NCI-H1417 treated with DMSO at 0.1 percent for 48 hours (cell line): ENCODE data around the gene LZTR1.
"Not testable (repeated sequence)": the region's sequence is repeated elsewhere in the genome, so short reads cannot be mapped to it uniquely, and the experiment has no call there.

ENCODE experiments used
- DNase-seq: peaks from one replicate; lab custom pipeline; 2025; lab: John Stamatoyannopoulos, UW

LZTR1 gene

DNA sequence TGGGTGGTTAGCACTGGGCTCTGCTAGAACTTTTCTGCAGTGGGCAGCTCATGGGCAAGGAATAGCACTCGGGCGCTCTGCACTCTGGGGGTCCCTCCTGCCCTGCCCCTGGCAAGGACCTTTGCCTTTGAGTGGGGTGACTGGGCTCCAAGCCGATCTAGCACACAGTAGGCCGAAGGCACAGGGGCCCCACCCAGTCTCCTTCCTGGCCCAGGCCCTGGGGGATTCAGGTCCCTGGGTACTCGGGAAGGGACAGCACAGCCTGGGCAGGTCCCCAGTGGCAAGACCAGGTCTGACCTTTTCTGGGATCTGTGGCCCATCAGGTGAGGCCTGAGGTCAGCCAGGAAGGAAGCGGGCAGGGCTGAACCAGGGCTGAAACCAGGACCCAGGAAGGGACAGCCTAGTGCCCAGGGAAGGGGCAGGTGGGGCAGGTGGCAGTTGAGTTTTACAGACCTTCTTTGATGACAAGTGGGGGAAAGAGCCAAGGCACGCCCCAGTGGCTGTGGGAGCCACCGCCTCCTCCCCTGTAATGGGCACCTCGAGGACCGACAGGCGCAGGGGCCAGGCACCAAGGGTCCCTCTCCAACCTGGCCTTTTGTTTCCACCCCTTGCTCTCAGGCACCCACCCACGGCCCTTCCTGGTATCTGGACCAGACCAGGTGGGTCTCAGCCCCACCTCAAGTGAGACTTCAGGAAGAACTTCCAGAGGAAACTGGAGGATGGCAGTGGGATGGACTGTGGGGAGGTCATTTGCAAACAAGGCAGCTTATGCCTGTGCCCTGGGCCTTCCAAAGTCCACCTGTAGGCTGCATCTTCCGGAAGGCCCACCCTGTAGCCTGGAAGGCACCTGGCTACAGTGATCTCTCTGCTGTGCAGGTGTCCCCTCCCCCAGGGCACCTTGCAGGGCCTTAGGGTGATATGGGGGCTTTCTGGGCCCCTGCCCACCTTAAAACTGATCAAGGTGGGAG is 15.9 kb upstream of the LZTR1 start:
- DNase-seq: no peak

DNA sequence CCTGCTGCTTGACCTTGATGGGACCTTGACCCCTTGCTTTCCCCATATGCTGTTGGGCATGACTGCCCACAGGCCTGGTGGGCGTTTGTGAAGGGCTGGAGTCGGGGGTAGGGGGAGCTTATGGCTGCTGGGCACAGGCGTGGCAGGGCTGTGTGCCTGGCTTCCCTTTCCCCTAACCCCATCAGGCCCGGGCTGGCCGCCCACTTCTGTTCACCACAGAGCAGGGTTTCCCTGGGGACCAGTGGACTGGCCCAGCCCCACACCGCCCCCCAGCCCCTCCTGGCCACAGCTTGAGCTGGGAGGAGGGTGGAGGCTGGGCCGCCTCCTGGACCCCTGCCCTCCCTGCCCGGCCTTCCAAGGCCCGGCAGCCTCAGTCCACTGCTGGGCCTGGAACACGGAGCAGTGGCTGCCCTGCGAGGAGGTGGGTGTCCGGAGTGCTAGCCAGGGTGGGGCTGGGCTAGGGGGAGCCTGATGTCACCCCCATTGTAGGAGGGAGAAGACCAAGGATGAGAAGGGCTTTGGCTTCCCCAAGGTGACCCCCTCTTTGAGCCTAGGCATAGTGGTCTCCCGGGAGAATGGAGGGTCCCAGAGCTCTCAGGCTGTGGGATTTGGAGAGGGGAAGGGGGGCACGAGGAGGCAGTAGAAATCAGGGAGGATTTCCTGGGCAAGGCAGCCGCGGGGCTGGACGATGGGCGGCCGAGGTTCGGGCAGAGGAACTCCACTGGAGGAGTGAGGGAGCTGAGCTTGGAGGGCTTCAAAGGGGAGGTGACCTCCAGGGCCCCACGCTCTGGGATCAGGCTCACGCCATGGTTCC is 15.0 kb upstream of the LZTR1 start, which contains the start of gene AIFM3:
AIFM3 (plus strand) TSS at position 373 of the 814 bp plus-strand sequence. CDS start 690 bp downstream, outside the sequence.
- DNase-seq: no peak

- DNase-seq: no peak
Observed at GRCh38 chr22:20967697-20968211, 14.3 kb upstream of the LZTR1 start.

- DNase-seq: no peak
Observed at GRCh38 chr22:20968281-20968977, 13.7 kb upstream of the LZTR1 start.

DNA sequence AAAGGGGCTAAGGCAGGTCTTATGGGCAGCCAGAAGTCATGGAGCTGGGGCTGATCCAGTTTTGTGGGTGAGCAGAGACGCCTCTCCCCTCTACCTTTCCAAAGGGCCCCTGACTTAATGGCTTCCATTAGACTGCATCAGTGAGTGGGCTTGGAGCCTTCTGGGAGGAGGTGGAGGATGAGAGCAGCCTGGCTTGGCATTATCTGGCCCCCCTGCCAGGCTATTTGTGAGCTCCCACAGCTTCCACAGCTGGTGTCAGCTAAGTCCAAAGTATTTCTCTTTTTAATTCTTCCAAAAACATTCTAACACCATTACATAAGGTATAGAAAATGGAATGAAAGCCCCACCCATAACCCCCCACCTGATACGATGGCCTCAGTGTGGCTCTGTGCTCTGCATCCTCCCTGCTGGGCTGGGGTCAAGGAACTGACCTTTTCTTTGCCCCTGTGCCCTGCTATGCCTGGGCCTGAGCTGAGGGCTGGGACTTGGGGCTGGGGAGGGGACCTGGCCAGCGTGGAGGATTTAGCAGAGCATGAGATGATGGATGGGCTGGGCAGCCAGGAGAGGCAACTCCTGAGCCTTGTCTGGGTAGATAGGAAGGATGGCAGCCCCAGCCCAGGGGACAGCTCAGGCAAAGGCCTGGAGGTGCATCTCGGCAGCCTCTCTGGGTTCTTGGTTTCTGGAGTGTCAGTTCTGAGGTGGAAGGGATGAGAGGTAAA is 11.0 kb upstream of the LZTR1 start:
- DNase-seq: no peak

- not testable (repeated sequence) for DNase-seq
Observed at GRCh38 chr22:20972014-20972694, 9.9 kb upstream of the LZTR1 start.

- DNase-seq: no peak
Observed at GRCh38 chr22:20972933-20973577, 9.0 kb upstream of the LZTR1 start.

DNA sequence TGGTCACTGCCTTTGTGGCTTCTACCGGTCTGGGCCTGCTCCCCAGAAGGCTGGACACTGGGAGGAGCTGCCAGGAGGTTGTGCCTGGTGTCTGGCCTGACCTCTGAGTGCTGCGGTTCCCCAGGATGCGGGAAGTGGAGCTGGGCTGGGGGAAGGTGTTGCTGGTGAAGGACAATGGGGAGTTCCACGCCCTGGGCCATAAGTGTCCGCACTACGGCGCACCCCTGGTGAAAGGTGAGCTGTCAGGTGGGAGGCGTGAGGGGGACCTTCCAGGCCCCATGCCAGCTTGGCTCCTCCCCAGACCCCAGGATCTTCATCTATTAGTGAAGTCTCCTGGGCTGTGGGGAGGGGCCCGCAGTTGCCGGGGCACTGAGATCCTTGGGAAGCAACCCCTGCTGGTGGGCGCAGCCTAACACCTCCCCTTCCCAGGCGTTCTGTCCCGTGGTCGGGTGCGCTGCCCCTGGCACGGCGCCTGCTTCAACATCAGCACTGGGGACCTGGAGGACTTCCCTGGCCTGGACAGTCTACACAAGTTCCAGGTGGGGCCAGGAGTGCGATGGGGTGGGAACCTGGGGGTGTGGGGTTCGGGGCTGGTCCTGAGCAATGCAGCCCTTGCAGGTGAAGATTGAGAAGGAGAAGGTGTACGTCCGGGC is 8.3 kb upstream of the LZTR1 start:
- DNase-seq: no peak

GRCh38 chr22:20974336-20974955 is 7.7 kb upstream of the LZTR1 start:
- DNase-seq: no peak

DNA sequence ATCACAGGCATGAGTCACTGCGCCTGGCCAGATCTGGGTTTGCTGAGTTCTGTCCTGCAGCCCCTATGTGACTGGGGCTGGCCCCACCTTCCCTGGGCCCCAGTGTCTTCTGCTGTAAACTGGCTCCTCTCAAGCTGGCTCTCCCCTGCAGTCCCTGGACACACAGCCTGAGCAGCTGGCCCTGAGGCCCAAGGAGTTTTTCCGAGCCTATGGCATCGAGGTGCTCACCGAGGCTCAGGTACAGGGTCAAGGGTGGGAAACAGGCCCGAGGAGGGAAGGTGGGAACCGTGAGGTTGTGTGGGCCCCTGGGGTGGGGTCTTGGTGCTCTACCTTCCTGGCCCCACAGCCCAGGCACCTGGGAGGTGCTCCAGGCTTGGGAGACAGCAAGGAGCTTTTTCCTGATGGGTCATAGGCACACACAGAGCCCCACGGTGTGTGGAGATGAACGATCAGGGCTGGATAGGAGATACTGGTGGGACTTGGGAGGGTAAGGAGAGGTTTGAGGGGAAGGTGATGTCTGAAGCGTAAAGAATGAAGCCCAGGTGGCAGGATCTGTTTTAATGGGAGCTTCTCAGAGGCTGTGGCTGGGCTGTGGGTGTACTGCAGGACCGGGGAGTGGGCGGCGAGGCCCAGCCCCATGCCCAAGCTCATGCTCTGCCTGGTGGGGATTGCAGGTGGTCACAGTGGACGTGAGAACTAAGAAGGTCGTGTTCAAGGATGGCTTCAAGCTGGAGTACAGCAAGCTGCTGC is 6.4 kb upstream of the LZTR1 start:
- no peak for DNase-seq

DNA sequence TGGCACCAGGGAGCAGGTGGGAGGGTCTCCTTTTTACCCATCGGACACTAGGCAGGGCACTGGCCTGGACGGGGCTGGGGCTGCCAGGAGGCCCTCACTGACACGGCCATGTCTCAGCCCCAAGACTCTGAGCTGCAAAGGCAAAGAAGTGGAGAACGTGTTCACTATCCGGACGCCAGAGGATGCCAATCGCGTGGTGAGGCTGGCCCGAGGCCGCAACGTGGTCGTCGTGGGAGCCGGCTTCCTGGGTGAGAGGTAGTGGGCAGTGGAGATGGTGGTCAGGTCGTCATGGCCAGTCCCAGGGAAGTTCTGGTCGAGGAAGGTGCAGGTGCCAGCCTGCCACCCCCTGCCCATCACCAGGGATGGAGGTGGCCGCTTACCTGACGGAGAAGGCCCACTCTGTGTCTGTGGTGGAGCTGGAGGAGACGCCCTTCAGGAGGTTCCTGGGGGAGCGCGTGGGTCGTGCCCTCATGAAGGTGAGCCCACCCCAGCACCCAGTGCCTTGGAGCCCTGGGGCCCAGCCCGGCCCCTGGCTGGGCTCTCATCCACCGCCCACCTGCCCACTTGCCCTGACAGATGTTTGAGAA is 5.7 kb upstream of the LZTR1 start:
- DNase-seq: no peak

GRCh38 chr22:20977019-20977418 is 5.1 kb upstream of the LZTR1 start:
- no peak for DNase-seq

GRCh38 chr22:20977516-20978170 is 4.5 kb upstream of the LZTR1 start:
- DNase-seq: no peak

GRCh38 chr22:20978419-20978818 is 3.7 kb upstream of the LZTR1 start:
- no peak for DNase-seq

GRCh38 chr22:20979243-20979809 is 2.8 kb upstream of the LZTR1 start:
- no peak for DNase-seq

DNA sequence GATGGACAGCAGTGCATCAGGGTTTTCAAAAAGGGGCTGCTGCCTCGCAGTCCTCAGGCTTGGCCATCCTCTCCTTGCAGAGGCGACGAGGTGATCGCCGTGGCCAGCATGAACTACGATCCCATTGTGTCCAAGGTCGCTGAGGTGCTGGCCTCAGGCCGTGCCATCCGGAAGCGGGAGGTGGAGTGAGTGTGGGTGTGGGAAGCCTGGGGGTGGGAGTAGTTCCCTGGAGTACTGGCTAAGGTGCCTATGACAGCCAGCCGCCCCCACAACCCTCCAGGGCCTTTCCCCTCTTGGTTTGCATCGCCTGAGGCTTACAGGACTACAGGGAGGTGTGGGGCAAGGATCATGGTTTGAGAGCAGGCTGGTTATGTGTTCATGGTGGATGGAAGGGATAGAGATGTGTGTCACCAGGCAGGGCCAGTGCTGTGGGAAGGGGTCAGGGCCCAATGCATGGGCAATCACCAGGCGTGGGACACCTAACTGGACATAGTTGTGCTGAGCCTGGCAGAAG is 2.1 kb upstream of the LZTR1 start:
- DNase-seq: no peak

- DNase-seq: no peak
Observed at GRCh38 chr22:20980523-20980922, 1.6 kb upstream of the LZTR1 start.
